HCT116 (cell line): Measurements from ENCODE around the gene PTDSS2. TPM values are rescaled to one million over a fixed set of nuclear protein-coding genes. Genes with fewer than 3 reads are reported as not detected.

Experiments
- ATAC-seq: fragments of 200-7000 bp; cut with Tn5 transposase; 2 replicates; pipeline ENCODE4 v1.9.1; 2020; ENCODE audit warnings: mild to moderate bottlenecking, moderate library complexity
- BruUV-seq: library from RNA; stranded (reverse); fragments of 400-500 nt; replicated peaks from 2 replicates; lab custom pipeline; 2021; lab: Mats Ljungman, UMichigan
- CTCF ChIA-PET: fragments of 300-600 bp; sonication (Branson Sonifier 250); formaldehyde crosslinking; loops from one replicate; lab custom pipeline; 2021; ENCODE audit warnings: antibody characterized with exemption; lab: Charles Lee
- POLR2A ChIA-PET: fragments of 300-600, 350-600 bp; sonication (Branson Sonifier 250); formaldehyde crosslinking; loops from one replicate; lab custom pipeline; 2021; ENCODE audit warnings: antibody characterized with exemption; lab: Charles Lee
- RAD21 ChIA-PET, 2 experiments: fragments of 300-600 bp; sonication (Branson Sonifier 250); formaldehyde crosslinking; loops; one replicate each; lab custom pipeline; 2023; ENCODE audit warnings: low total read pairs in 2 of 2; ENCODE audit not compliant: uncharacterized antibody in 2 of 2, unreplicated experiment in 2 of 2, low non-redundant PET in 1 of 2; lab: Charles Lee
- DNase-seq: peaks from one replicate; pipeline ENCODE4 v3.0.0-alpha.2; 2010; ENCODE audit warnings: low read depth, low spot score
- H2AFZ ChIP-seq: fragments of 200-600 bp; shearing (Covaris generic), sonication (generic); 2 replicates; pipeline ENCODE4 v1.6.1; 2017; ENCODE audit warnings: low read depth, mixed run types, mixed read lengths, antibody characterized with exemption, low read length; ENCODE audit not compliant: poor library complexity, severe bottlenecking
- H3K27ac ChIP-seq: 2 replicates; pipeline ENCODE4 v1.5.1; 2012; ENCODE audit warnings: low read depth, low read length
- H3K27me3 ChIP-seq: fragments of 200-600 bp; sonication (generic); 2 replicates; pipeline ENCODE4 v1.6.1; 2016; ENCODE audit warnings: mixed run types, low read length, mixed read lengths; ENCODE audit not compliant: insufficient read depth
- H3K36me3 ChIP-seq, 2 experiments: fragments of 200-500 bp in 1 of 2; fragments of 200-600 bp in 1 of 2; sonication (Bioruptor generic) in 1 of 2; sonication (generic) in 1 of 2; 2 replicates each; pipeline versions ENCODE4 v1.5.1 to v1.6.1; 2014 to 2016; ENCODE audit warnings: low read length in 2 of 2, inconsistent platforms in 1 of 2, mixed read lengths in 1 of 2, mixed run types in 1 of 2; ENCODE audit not compliant: insufficient read depth in 2 of 2, control insufficient read depth in 1 of 2
- H3K4me1 ChIP-seq, 2 experiments: fragments of 200-600 bp in 1 of 2; sonication (generic) in 1 of 2; 2 replicates each; pipeline versions ENCODE4 v1.5.1 to v1.6.1; 2012 to 2017; ENCODE audit warnings: low read length in 2 of 2, inconsistent platforms in 1 of 2, mild to moderate bottlenecking in 1 of 2, mixed read lengths in 1 of 2, mixed run types in 1 of 2, moderate library complexity in 1 of 2; ENCODE audit not compliant: insufficient read depth in 2 of 2, control insufficient read depth in 1 of 2
- H3K4me2 ChIP-seq: fragments of 200-600 bp; sonication (generic); 2 replicates; pipeline ENCODE4 v1.6.1; 2017; ENCODE audit warnings: mixed run types, low read length, mixed read lengths
- H3K4me3 ChIP-seq, 2 experiments: fragments of 200-600 bp in 1 of 2; sonication (generic) in 1 of 2; replicated peaks in 1 of 2; 2 replicates each; pipeline ENCODE4 v1.5.1; 2011 to 2016; ENCODE audit warnings: low read length in 2 of 2, control low read depth in 1 of 2, low read depth in 1 of 2, mild to moderate bottlenecking in 1 of 2, mixed read lengths in 1 of 2, mixed run types in 1 of 2
- H3K79me2 ChIP-seq: fragments of 200-600 bp; sonication (generic); 2 replicates; pipeline ENCODE4 v1.6.1; 2017; ENCODE audit warnings: mild to moderate bottlenecking, mixed run types, low read length, moderate library complexity, mixed read lengths; ENCODE audit not compliant: insufficient read depth
- H3K9ac ChIP-seq: fragments of 200-600 bp; sonication (generic); 2 replicates; pipeline ENCODE4 v1.6.1; 2016; ENCODE audit warnings: low read length, mixed read lengths
- H3K9me2 ChIP-seq: fragments of 200-600 bp; sonication (generic), shearing (Covaris generic); 2 replicates; pipeline ENCODE4 v1.6.1; 2017; ENCODE audit warnings: mixed run types, mild to moderate bottlenecking, moderate library complexity; ENCODE audit not compliant: insufficient read depth
- H3K9me3 ChIP-seq, 2 experiments: fragments of 200-500 bp in 1 of 2; fragments of 200-600 bp in 1 of 2; sonication (Bioruptor generic) in 1 of 2; sonication (generic) in 1 of 2; 2 replicates each; pipeline ENCODE4 v1.6.1; 2014 to 2017; ENCODE audit warnings: low read length in 2 of 2, mixed read lengths in 2 of 2, inconsistent platforms in 1 of 2, low read depth in 1 of 2, mild to moderate bottlenecking in 1 of 2, mixed run types in 1 of 2, moderate library complexity in 1 of 2; ENCODE audit not compliant: control insufficient read depth in 1 of 2, insufficient read depth in 1 of 2
- H4K20me1 ChIP-seq: fragments of 200-600 bp; sonication (generic), shearing (Covaris generic); 2 replicates; pipeline ENCODE4 v1.6.1; 2017; ENCODE audit warnings: mixed run types, mild to moderate bottlenecking, moderate library complexity; ENCODE audit not compliant: insufficient read depth
- FOSL1 ChIP-seq: IDR thresholded peaks from 2 replicates; pipeline ENCODE4 v1.6.1; 2012; ENCODE audit warnings: low read depth
- RAD21 ChIP-seq: IDR thresholded peaks from 2 replicates; pipeline ENCODE4 v1.6.1; 2012; ENCODE audit warnings: low read depth, mild to moderate bottlenecking
- REST ChIP-seq: IDR thresholded peaks from 2 replicates; pipeline ENCODE4 v1.6.1; 2012; ENCODE audit warnings: low read depth
- SIN3A ChIP-seq: IDR thresholded peaks from 2 replicates; pipeline ENCODE4 v1.6.1; 2012; ENCODE audit warnings: low read depth
- SP1 ChIP-seq: IDR thresholded peaks from 2 replicates; pipeline ENCODE4 v1.6.1; 2012; ENCODE audit warnings: low read depth
- SRF ChIP-seq: IDR thresholded peaks from 2 replicates; pipeline ENCODE4 v1.6.1; 2012; ENCODE audit warnings: low read depth
- intact Hi-C: fragments of 100-400 bp; cut with micrococcal nuclease; formaldehyde crosslinking; loops from 2 replicates; pipeline ENCODE4 v1.10.0; 2022
- total RNA-seq: library from RNA; stranded (reverse); gene quantifications from one replicate; pipeline ENCODE4 v1.2.1, GENCODE V29; 2021; ENCODE audit not compliant: unreplicated experiment

Gene PTDSS2
- total RNA-seq, 1 experiment from 2014 or later = 40.1 TPM

GRCh38 chr11:476416-476815, 26.3 kb downstream of the PTDSS2 start:
- Histone ChIP-seq H3K4me1 (no peaks in the 10 kb centered on the region), H3K9me2 (no peaks in the 10 kb centered on the region), H3K79me2 (peaks cover 45% of the 10 kb centered on the region; the same call in 1 of the 2 replicates), H4K20me1 (no peaks in the 10 kb centered on the region; the same call in 1 of the 2 replicates), H3K27me3 (no peaks in the 10 kb centered on the region), H2AFZ (no peak overlapping the region), H3K36me3 (peaks cover 0 to 3% of the 10 kb centered on the region in 2 experiments; a peak in 1 of 4 replicates), H3K9ac (no peak overlapping the region), H3K27ac (no peak overlapping the region), H3K4me3 (no peak overlapping the region), H3K9me3 (no peaks in the 10 kb centered on the region), H3K4me2 (no peak overlapping the region)
- intact Hi-C loops = no loop called here
- BruUV-seq = no TSS peak
- ChIA-PET POLR2A (no interaction called here), CTCF (no interaction called here), RAD21 (no interaction called here)
- no peak for ATAC-seq
- no peak for DNase-seq
- TF ChIP-seq SP1 (no peak), RAD21 (no peak), FOSL1 (no peak), SRF (no peak), REST (no peak), SIN3A (no peak)
